SW480 (cell line): ENCODE measurements around the gene FANCD2.
"Not testable (repeated sequence)": the region's sequence is repeated elsewhere in the genome, so short reads cannot be mapped to it uniquely, and the experiment has no call there.

ENCODE experiments used
- DNase-seq: peaks from one replicate; pipeline ENCODE4 v3.0.0-alpha.2; 2016; ENCODE audit warnings: low spot score

The FANCD2 gene

GRCh38 chr3:10026084-10026890 is at the start of gene FANCD2:
TSS of gene FANCD2 (plus strand) at chr3:10026437. CDS start at chr3:10028658, 2,221 bp downstream.
- peak; percentile 77 for DNase-seq

DNA sequence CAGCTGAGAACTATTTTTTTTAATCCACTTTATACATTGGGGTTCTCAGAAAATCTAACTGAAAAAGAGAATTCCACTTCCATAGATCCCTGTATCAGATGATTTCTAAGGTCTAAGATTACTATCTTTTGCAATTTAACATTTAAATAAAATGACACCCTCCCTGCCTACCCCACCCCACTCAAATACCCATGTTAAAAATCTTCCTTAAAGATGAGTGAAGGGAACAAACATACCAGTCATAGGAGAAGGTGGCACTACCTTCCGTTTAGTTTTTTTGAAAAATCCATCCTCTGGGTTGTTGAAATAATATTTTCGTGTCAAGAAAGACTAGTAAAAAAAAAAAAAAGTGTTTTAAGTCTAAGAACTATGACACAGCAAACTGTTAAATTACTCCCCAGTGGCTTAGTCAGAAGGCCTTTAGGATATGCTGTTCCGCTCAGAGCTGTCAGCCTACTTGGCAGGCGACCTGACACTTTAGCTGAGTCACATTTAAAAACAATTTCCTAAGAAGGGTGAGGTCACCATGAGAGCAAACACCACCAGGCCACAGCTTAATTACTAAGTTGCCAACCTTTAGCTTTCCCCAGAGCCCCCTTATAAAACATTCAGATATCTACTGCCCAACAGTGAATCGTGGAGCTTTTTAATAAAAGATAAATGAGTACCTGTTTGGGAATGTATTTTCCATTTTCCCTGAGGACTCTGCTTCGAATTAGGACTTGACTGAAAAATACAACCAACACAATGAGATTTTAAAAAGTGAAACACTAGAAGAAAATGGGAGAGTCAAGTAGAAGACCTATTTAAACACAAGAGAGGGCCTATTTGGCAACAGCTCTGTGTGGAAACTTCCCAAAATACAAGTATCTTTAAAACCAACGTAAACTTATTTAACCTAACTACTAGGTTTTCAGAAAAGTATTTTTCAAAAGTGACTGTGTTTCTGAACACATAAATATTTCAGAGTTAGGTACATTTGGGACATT is 49.2 kb upstream of the FANCD2 start:
- DNase-seq = peak; percentile 56

- DNase-seq = no peak
Measured at GRCh38 chr3:9978710-9979305, 47.4 kb upstream of the FANCD2 start.

DNA sequence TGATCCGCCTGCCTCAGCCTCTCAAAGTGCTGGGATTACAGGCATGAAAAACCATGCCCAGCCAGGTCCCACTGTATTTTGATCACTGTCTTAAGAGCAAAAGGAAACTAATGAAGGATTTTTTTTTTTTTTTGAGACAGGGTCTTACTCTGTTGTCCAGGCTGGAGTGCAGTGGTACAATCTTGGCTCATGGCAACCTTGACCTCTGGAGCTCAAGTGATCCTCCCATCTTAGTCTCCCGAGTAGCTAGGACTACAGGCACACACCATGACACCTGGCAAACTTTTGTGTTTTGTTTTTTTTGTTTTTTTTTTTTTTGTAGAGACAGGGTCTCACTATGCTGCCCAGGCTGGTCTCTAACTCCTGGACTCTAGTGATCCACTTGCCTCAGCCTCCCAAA is 46.0 kb upstream of the FANCD2 start:
- DNase-seq = no peak

DNA sequence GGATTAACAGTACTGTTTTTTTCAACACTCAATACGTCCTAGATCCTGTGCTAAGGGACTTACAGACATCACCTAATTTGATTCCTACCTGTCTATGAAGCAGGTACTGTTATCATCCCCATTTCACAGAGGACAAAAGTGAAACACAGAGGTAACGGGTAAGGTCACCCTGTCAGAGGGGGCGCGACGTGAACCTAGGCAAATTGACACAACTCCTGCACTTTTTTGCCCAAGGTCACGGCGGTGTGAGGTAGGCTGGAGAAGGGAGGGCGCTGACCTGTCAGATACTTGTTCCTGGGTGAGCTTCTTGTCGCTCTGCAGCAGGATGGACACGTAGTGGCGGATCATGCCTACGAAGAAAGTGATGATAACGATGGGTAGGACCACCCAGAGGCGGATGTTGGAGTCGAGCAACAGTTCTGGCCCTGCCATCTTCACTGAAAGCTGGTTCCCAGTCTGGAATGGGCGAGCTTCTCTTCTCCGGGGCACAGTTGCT is 40.0 kb upstream of the FANCD2 start:
- DNase-seq = no peak

- no peak for DNase-seq
Measured at GRCh38 chr3:9994086-9994844, 32.0 kb upstream of the FANCD2 start.

DNA sequence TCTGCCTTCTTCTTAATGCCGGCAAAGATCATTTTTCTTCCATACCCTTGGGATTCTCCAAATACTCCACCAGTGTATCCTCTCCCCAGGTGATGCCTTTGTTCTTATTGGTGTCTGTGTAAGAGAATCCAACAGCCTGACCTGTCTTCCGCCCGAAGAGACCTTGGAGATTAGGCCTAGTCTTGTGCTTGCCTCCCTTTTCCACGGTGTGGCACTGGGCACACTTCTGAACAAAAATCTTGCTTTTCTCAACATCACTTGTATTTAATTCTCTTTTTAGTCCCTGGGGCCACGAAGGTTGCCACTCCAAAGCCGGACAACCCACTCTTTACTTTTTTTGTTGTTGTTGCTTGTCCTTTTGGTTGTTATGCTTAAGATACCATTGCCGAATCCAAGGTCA is 25.6 kb upstream of the FANCD2 start:
- DNase-seq = no peak

GRCh38 chr3:10002951-10003350 is 23.3 kb upstream of the FANCD2 start:
- no peak for DNase-seq

GRCh38 chr3:10004506-10004905 is 21.7 kb upstream of the FANCD2 start:
- DNase-seq = no peak

GRCh38 chr3:10004960-10005564 is 21.2 kb upstream of the FANCD2 start:
- no peak for DNase-seq

DNA sequence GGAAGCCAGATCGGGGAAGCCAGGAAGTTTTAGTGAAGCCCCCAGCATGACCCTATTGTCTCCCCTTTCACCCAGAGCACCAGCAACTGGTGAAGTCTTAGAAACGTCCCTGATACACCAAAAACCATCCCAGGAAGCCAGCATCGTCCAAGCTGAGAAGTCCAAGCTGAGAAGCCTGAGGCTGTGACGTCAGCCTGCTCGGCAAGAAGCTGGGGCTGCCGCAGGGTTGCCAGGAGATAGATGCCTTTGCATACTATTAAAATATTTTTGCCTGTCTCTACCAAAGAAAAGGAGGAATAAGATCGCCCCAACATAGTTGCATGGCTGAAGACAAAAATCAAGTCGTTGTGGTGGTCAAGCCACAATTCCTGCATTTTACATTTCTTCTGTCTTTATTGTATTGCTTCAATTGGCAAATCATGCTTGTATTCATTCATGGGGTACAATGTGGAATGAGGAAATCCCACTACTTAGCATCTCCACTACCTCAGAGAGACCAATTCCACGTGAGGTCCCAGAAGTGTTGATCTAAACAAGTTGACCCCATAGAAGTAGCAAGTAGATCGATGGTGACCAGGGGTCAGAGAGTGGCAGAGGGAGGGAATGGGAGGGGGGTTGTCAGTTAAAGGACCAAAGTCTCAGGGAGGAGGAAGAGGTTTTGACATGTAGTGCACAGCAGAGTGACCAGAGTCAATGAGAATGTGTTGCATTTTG is 20.0 kb upstream of the FANCD2 start:
- no peak for DNase-seq

- DNase-seq = no peak
Measured at GRCh38 chr3:10006762-10007090, 19.5 kb upstream of the FANCD2 start.

DNA sequence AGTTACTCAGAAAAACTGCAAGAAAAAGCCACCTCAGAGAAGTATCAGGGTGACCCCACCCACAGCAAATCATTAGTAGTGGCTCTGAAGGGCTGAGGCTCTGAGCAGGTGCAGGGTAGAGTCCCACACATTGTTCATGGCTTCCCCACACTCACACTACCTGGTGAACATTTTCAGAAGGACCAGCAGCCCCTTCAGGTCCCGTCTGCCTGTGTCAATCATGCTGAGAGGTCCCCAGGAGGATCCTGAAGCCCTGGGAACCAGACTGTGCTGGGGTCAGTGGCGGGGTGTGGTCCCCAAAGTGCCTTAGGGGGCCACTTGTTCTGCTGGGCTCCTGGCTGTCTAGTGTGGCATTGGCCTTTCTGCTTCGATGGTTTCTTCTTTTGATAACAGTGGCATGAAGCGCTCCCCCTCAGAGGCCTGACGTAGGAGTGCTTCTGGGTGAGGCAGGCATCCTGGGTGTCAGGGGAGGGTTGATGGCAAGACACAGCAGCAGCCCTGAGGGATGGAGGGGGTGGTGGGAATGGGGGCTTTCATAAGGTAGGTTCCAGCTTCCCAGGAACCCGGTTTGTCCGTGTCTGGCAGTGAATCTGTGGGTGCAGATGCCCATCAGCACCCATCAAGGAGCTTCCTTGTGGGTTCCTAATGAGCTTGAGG is 19.0 kb upstream of the FANCD2 start:
- no peak for DNase-seq

- not testable (repeated sequence) for DNase-seq
Measured at GRCh38 chr3:10008216-10008587, 18.0 kb upstream of the FANCD2 start.

DNA sequence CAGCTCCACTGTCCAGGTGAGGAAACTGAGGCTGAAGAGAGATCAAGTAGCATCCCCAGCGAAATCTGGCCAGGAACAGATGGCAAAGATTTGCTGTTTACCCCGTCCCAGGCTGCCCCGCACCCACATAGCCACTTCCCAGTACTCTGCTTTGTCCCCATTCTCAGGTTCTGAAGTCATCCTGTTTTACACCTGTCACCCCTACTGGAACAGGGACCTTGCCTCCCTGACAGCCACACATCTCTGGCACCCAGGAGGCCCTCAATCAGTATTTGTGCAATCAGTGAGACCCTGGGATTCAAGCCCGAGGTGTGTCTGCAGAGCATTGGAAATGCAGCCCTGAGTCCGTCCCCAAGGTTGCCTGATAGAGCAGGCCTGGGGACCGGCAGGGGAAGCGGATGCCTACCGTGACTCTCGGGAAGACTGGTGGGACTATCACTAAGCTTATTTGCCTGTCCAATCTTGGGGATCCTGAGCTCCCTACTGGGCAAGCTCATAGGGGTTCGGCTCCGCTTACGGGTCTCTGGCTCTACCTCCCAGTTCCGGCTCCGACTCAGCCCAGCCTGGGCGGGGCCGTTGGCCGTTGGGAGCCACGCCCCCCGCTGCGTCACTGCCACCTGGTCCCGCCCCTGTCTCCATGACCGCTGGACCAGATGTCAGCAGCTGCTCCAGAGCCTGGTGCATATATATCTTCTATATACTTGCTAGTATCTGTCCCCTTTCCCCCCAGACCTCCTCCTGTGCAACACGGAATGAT is 17.5 kb upstream of the FANCD2 start:
- DNase-seq = peak; percentile 57

- DNase-seq = no peak
Measured at GRCh38 chr3:10010421-10010877, 15.8 kb upstream of the FANCD2 start.

DNA sequence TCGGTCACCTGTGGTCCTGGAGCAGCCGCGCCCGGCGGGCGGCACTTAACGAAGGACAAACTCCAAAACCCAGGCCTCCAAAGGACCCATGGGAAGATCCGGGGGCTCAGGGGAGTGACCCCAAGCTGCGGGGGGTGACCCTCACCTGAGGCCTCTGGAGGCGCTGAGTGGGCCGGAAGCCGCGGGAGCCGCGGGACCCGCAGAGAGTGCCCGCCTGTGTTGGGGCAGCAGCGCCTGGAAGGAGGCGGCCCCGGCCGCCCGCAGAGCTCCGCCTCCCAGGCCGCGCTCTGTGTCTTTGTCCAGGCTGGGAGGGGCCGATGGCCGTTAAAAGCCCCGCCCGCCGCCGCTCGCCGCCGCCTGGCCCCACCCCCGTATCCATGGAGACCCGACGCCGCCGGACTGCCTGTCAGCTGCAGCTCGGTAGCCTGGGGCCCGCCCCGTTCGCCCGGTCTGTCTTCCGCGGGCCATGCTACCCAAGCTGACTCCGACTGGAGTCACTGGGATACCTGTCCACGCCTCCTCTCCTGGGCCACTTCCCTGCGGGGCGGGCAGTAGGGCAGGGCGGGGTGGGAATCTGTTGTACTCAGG is 15.3 kb upstream of the FANCD2 start:
- peak; percentile 88 for DNase-seq

GRCh38 chr3:10011631-10012030 is 14.6 kb upstream of the FANCD2 start:
- no peak for DNase-seq

- no peak for DNase-seq
Measured at GRCh38 chr3:10012106-10012505, 14.1 kb upstream of the FANCD2 start.
